SK-N-SH (cell line): ENCODE measurements around the gene HDAC11. TPM values are rescaled to one million over a fixed set of nuclear protein-coding genes. Genes with fewer than 3 reads are reported as not detected.
"Not testable (repeated sequence)": the region's sequence is repeated elsewhere in the genome, so short reads cannot be mapped to it uniquely, and the experiment has no call there.

Source experiments
- CTCF ChIA-PET: fragments of 300-600, 350-600 bp; formaldehyde crosslinking; extraction: SDS; loops from one replicate; lab custom pipeline; 2021; lab: Yijun Ruan, JAX
- POLR2A ChIA-PET: fragments of 350-600 bp; sonication (Branson Sonifier 250); formaldehyde crosslinking; extraction: SDS; loops from one replicate; lab custom pipeline; 2020; ENCODE audit warnings: antibody characterized with exemption, inconsistent platforms; lab: Yijun Ruan, JAX
- DNase-seq: peaks from one replicate; pipeline ENCODE4 v3.0.0; 2012
- H2AFZ ChIP-seq: fragments of 200-600 bp; sonication (generic); 2 replicates; pipeline ENCODE4 v1.8.1; 2016; ENCODE audit warnings: antibody characterized with exemption, mild to moderate bottlenecking, low read depth
- H3F3A ChIP-seq: fragments of 200-600 bp; sonication (generic); replicated peaks from 2 replicates; pipeline ENCODE3; 2016; ENCODE audit warnings: antibody characterized with exemption, mild to moderate bottlenecking; ENCODE audit not compliant: insufficient read depth
- H3K27ac ChIP-seq, 2 experiments: fragments of 200-500 bp in 1 of 2; fragments of 200-600 bp in 1 of 2; sonication (Bioruptor generic) in 1 of 2; sonication (generic), shearing (Covaris generic) in 1 of 2; 2 replicates each; pipeline versions ENCODE4 v1.5.1 to v1.6.1; 2014 to 2016; ENCODE audit warnings: low read depth in 2 of 2, inconsistent platforms in 1 of 2, low read length in 1 of 2, mild to moderate bottlenecking in 1 of 2, mixed read lengths in 1 of 2
- H3K27me3 ChIP-seq: fragments of 200-600 bp; sonication (generic), shearing (Covaris generic); 2 replicates; pipeline ENCODE4 v1.6.1; 2016; ENCODE audit warnings: mixed run types; ENCODE audit not compliant: insufficient read depth
- H3K36me3 ChIP-seq, 2 experiments: fragments of 200-500 bp in 1 of 2; fragments of 200-600 bp in 1 of 2; sonication (Bioruptor generic) in 1 of 2; sonication (generic) in 1 of 2; replicated peaks in 1 of 2; 2 replicates each; pipeline versions ENCODE3 to v1.5.1; 2014 to 2016; ENCODE audit warnings: low read length in 1 of 2, mild to moderate bottlenecking in 1 of 2; ENCODE audit not compliant: insufficient read depth in 2 of 2, control insufficient read depth in 1 of 2
- H3K4me1 ChIP-seq, 2 experiments: fragments of 200-500 bp in 1 of 2; fragments of 200-600 bp in 1 of 2; sonication (Bioruptor generic) in 1 of 2; sonication (generic), shearing (Covaris generic) in 1 of 2; 2 replicates each; pipeline versions ENCODE4 v1.5.1 to v1.6.1; 2014 to 2016; ENCODE audit warnings: low read depth in 1 of 2, low read length in 1 of 2, mixed run types in 1 of 2; ENCODE audit not compliant: insufficient read depth in 2 of 2, control insufficient read depth in 1 of 2
- H3K4me2 ChIP-seq: fragments of 200-600 bp; sonication (generic), shearing (Covaris generic); 2 replicates; pipeline ENCODE4 v1.6.1; 2017; ENCODE audit warnings: mixed run types
- H3K4me3 ChIP-seq, 2 experiments: fragments of 200-500 bp in 1 of 2; fragments of 200-600 bp in 1 of 2; sonication (Bioruptor generic) in 1 of 2; sonication (generic), shearing (Covaris generic) in 1 of 2; 2 replicates each; pipeline versions ENCODE4 v1.5.1 to v1.8.1; 2014 to 2016; ENCODE audit warnings: low read depth in 2 of 2, inconsistent platforms in 1 of 2, low read length in 1 of 2, mild to moderate bottlenecking in 1 of 2, mixed read lengths in 1 of 2, moderate library complexity in 1 of 2
- H3K79me2 ChIP-seq: fragments of 200-600 bp; sonication (generic); 2 replicates; pipeline ENCODE4 v1.8.1; 2017; ENCODE audit warnings: mild to moderate bottlenecking; ENCODE audit not compliant: insufficient read depth
- H3K9ac ChIP-seq: fragments of 200-600 bp; sonication (generic); 2 replicates; pipeline ENCODE4 v1.6.1; 2017; ENCODE audit warnings: mixed run types
- H3K9me2 ChIP-seq: fragments of 200-600 bp; sonication (generic); 2 replicates; pipeline ENCODE4 v1.6.1; 2017; ENCODE audit warnings: mixed run types
- H3K9me3 ChIP-seq: fragments of 200-600 bp; sonication (generic); 2 replicates; pipeline ENCODE4 v1.6.1; 2017; ENCODE audit warnings: mixed run types, mild to moderate bottlenecking, moderate library complexity
- H4K20me1 ChIP-seq: fragments of 200-600 bp; sonication (generic); 2 replicates; pipeline ENCODE4 v1.6.1; 2017; ENCODE audit warnings: mild to moderate bottlenecking, mixed run types; ENCODE audit not compliant: insufficient read depth
- EP300 ChIP-seq, 2 experiments: IDR thresholded peaks; 2 replicates each; pipeline versions ENCODE4 v1.4.0 to v1.6.1; 2012; ENCODE audit warnings: borderline replicate concordance in 1 of 2, low read depth in 1 of 2, low read length in 1 of 2
- GATA2 ChIP-seq: sonication (generic); formaldehyde crosslinking; IDR thresholded peaks from 2 replicates; pipeline ENCODE4 v1.5.0; 2020; ENCODE audit warnings: mild to moderate bottlenecking, missing genetic modification reagents
- JUND ChIP-seq: IDR thresholded peaks from 2 replicates; pipeline ENCODE4 v1.4.0; 2012
- NFIC ChIP-seq: IDR thresholded peaks from 2 replicates; pipeline ENCODE4 v1.4.0; 2012; ENCODE audit warnings: borderline replicate concordance
- NRF1 ChIP-seq: IDR thresholded peaks from 2 replicates; pipeline ENCODE4 v1.6.1; 2012; ENCODE audit warnings: low read depth, mild to moderate bottlenecking, low read length
- PBX3 ChIP-seq: IDR thresholded peaks from 2 replicates; pipeline ENCODE4; 2012
- POLR2AphosphoS5 ChIP-seq: IDR thresholded peaks from 2 replicates; pipeline ENCODE4 v1.6.1; 2012; ENCODE audit warnings: low read depth, low read length
- REST ChIP-seq: IDR thresholded peaks from 2 replicates; pipeline ENCODE4 v1.6.1; 2012; ENCODE audit warnings: mild to moderate bottlenecking, low read depth, low read length, moderate library complexity
- RFX5 ChIP-seq: IDR thresholded peaks from 2 replicates; pipeline ENCODE4 v1.6.1; 2012; ENCODE audit warnings: mild to moderate bottlenecking, improper control_type of control experiment, low read length
- SIN3A ChIP-seq: IDR thresholded peaks from 2 replicates; pipeline ENCODE4 v1.6.1; 2012; ENCODE audit warnings: low read depth, mild to moderate bottlenecking, low read length, moderate library complexity, borderline replicate concordance
- TCF12 ChIP-seq: IDR thresholded peaks from 2 replicates; pipeline ENCODE4 v1.4.0; 2012
- YY1 ChIP-seq: IDR thresholded peaks from 2 replicates; pipeline ENCODE4 v1.4.0; 2012; ENCODE audit warnings: low read depth, mild to moderate bottlenecking
- WGBS: methylation state at CpG from one replicate; pipeline ENCODE4 v1.1.6; 2017; ENCODE audit warnings: low lambda C conversion rate; 5-methylcytosine and 5-hydroxymethylcytosine counted together
- polyA plus RNA-seq, 3 experiments: library from polyadenylated mRNA; depleted of rRNA; stranded (reverse); fragments of >200 nt; gene quantifications; 2 replicates each; pipeline ENCODE4 v1.2.3, GENCODE V29; 2012
- TF ChIP-seq, protein P1 (sequence below): fragments of 200-600 bp; sonication (generic); IDR thresholded peaks from 2 replicates; pipeline ENCODE4 v1.6.1; 2017; ENCODE audit warnings: antibody characterized with exemption, mild to moderate bottlenecking, moderate library complexity
- TF ChIP-seq, protein P2 (sequence below): IDR thresholded peaks from 2 replicates; pipeline ENCODE4 v1.4.0; 2012; ENCODE audit warnings: low read depth
- TF ChIP-seq, protein P3 (sequence below): IDR thresholded peaks from 2 replicates; pipeline ENCODE4 v1.4.0; 2012; ENCODE audit warnings: low read depth, borderline replicate concordance
- TF ChIP-seq, protein P4 (sequence below): fragments of 150-350 bp; IDR thresholded peaks from 2 replicates; pipeline ENCODE4 v1.6.1; 2016; ENCODE audit warnings: mild to moderate bottlenecking, low read depth, low read length

The HDAC11 gene
- polyA plus RNA-seq, 1 of the 3 experiments (the other 2 are of a cell fraction) = 17.5 TPM

DNA sequence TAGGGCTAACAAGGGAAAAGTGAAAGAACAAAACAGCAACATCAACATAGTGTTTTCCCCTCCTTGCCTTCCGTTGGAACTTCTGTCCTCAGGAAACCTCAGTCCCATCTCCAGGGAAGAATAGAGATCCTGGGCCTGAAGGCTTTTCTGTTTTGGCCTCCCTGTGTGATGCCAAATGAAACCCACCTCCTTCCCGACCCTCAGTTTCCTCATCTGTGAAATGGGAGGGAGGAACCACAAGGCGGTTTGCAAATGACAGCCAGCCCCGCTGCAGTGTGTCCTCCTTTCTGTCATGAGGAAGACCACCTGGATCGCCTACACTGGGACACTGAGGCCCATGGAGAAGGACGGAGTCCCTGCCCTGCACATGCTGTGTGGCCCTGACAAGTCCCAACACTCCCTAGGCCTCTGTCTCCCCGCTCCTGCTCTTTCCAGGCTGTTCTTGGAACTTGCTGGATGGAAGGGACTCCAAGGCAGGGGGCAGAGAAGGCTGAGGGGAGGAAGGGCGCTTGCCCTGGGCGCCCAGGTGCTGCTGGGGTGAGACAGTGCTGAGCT is 40.3 kb downstream of the HDAC11 start (continued):
- TF ChIP-seq, protein P1, sequence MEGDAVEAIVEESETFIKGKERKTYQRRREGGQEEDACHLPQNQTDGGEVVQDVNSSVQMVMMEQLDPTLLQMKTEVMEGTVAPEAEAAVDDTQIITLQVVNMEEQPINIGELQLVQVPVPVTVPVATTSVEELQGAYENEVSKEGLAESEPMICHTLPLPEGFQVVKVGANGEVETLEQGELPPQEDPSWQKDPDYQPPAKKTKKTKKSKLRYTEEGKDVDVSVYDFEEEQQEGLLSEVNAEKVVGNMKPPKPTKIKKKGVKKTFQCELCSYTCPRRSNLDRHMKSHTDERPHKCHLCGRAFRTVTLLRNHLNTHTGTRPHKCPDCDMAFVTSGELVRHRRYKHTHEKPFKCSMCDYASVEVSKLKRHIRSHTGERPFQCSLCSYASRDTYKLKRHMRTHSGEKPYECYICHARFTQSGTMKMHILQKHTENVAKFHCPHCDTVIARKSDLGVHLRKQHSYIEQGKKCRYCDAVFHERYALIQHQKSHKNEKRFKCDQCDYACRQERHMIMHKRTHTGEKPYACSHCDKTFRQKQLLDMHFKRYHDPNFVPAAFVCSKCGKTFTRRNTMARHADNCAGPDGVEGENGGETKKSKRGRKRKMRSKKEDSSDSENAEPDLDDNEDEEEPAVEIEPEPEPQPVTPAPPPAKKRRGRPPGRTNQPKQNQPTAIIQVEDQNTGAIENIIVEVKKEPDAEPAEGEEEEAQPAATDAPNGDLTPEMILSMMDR = no peak

- Histone ChIP-seq H3F3A (no peaks in the 10 kb centered on the region), H4K20me1 (no peaks in the 10 kb centered on the region), H3K27me3 (no peaks in the 10 kb centered on the region), H3K4me3 (no peak overlapping the region), H3K9ac (no peak overlapping the region), H3K4me2 (no peak overlapping the region), H3K79me2 (no peaks in the 10 kb centered on the region), H3K36me3 (no peaks in the 10 kb centered on the region), H3K27ac (no peak overlapping the region), H3K9me3 (no peaks in the 10 kb centered on the region), H3K4me1 (peaks cover 0 to 36% of the 10 kb centered on the region in 2 experiments; a peak in 3 of 4 replicates), H2AFZ (no peak overlapping the region), H3K9me2 (no peaks in the 10 kb centered on the region)
- WGBS = 48% methylated on average over 6 of the region's 6 CpGs
- ChIA-PET CTCF (interaction anchor here (1.0 to 29.6 kb wide), 4 partner anchors 21 to 129 kb away, joined by 3 to 872 read pairs (median 6); no protein-coding TSS in a partner anchor), POLR2A (no interaction called here)
- no peak for TF ChIP-seq NFIC
- TF ChIP-seq POLR2AphosphoS5 = no peak
- TF ChIP-seq, protein P2, sequence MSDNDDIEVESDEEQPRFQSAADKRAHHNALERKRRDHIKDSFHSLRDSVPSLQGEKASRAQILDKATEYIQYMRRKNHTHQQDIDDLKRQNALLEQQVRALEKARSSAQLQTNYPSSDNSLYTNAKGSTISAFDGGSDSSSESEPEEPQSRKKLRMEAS = no peak
- no peak for TF ChIP-seq EP300 (IDR thresholded peaks at IDR 0.05; ENCODE audit: borderline replicate concordance in 1 of 2, low read depth in 1 of 2, low read length in 1 of 2)
- TF ChIP-seq, protein P3, sequence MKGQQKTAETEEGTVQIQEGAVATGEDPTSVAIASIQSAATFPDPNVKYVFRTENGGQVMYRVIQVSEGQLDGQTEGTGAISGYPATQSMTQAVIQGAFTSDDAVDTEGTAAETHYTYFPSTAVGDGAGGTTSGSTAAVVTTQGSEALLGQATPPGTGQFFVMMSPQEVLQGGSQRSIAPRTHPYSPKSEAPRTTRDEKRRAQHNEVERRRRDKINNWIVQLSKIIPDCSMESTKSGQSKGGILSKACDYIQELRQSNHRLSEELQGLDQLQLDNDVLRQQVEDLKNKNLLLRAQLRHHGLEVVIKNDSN = no peak
- no peak for TF ChIP-seq PBX3
- no peak for TF ChIP-seq REST
- TF ChIP-seq TCF12 = no peak
- TF ChIP-seq YY1 = no peak
- TF ChIP-seq GATA2 (CRISPR knock-in tag) = no peak
- no peak for TF ChIP-seq NRF1
- TF ChIP-seq, protein P4, sequence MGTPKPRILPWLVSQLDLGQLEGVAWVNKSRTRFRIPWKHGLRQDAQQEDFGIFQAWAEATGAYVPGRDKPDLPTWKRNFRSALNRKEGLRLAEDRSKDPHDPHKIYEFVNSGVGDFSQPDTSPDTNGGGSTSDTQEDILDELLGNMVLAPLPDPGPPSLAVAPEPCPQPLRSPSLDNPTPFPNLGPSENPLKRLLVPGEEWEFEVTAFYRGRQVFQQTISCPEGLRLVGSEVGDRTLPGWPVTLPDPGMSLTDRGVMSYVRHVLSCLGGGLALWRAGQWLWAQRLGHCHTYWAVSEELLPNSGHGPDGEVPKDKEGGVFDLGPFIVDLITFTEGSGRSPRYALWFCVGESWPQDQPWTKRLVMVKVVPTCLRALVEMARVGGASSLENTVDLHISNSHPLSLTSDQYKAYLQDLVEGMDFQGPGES = no peak
- TF ChIP-seq RFX5 = no peak
- no peak for TF ChIP-seq SIN3A
- TF ChIP-seq JUND = no peak
- DNase-seq = no peak
Measured at GRCh38 chr3:13521309-13521708, 41.2 kb downstream of the HDAC11 start.

- H3K27ac ChIP-seq, H3K9ac ChIP-seq, H3K9me2 ChIP-seq, H3K27me3 ChIP-seq, H3K79me2 ChIP-seq, H3F3A ChIP-seq, H3K4me2 ChIP-seq, H3K9me3 ChIP-seq, DNase-seq, H2AFZ ChIP-seq, H4K20me1 ChIP-seq, POLR2A ChIA-PET, H3K36me3 ChIP-seq, H3K4me3 ChIP-seq: not testable (repeated sequence)
- WGBS = 81% methylated on average over 2 of the region's 2 CpGs
- peaks cover 0 to 40% of the 10 kb centered on the region in 2 experiments; a peak in 3 of 4 replicates for H3K4me1 ChIP-seq
- CTCF ChIA-PET = interaction anchor here (1.0 to 29.6 kb wide), 3 partner anchors 23 to 129 kb away, joined by 3 to 872 read pairs (median 6); no protein-coding TSS in a partner anchor
Measured at GRCh38 chr3:13521749-13522148, 41.6 kb downstream of the HDAC11 start.
